GM19240 (cell line): ENCODE data around the gene CARM1.
"Not testable (repeated sequence)": the region's sequence is repeated elsewhere in the genome, so short reads cannot be mapped to it uniquely, and the experiment has no call there.

Experiments used
- DNase-seq: peaks from one replicate; pipeline ENCODE4 v3.0.0; 2011; ENCODE audit warnings: low spot score; ENCODE audit not compliant: insufficient read length

CARM1 gene

DNA sequence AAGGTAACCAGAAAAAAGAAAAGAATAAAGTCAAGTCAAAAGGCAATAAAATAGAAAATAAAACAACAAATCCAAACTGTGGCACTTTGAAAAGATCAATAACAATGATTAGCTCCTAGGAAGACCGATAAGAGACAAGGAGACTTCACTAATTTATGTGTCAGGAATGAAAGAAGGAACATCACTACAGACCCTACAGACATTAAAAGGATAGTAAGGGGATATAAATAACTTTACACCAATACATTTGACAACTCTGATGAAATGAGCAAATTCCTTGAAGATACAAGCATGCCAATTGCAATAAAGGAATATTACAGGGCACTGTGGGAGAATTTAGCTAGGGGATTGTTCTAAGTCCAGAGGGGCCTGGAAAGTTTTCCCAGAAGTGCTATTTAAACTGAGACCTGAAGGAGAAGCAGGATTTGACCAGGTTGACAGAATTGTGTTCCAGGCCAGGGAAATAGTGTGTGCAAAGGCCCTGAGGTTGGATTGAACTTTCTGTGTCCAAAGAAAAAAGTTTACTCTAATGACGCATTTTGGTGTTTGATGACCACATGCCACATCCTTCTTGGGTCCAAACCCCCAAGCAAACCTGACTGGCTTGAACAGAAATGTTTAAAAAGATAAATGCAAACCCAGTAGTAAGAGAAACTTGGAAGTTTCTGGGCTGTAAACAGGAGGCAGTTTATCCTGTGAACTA is 24.7 kb upstream of the CARM1 start:
- DNase-seq = no peak

DNA sequence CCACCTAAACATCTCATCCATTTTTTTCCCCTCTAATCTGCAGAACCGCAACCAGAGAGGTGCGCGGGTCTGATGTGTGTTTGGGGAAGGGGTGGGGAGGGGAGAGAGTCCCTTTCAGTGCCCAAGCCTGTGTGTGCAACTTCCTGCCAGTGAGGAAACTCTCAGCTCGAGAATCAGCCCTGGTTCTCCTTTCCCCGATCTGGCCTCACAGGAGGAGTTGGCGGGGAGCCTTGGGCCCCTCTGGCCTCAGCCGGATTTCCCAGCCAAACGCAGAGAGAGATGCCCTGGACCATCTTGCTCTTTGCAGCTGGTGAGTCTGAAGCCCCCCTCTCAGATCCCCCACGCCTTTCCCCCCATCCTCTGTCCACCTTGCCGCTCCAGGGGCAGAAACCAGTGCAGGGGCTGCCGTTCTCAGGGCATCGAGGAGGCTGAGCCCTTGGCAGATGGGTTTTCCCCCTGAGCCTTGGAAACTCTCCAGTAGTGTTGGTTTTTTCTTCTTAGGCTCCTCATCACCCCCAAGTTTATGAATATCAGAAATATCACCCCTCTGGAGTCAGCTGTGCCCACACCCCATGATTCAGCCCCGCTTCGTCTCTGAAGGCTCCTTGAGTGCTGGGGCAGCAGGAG is 23.0 kb upstream of the CARM1 start, which contains the start of gene C19orf38:
TSS of gene C19orf38 (plus strand) at position 186 of the 627 bp plus-strand sequence. CDS start at position 280, 94 bp downstream.
- DNase-seq = no peak

DNA sequence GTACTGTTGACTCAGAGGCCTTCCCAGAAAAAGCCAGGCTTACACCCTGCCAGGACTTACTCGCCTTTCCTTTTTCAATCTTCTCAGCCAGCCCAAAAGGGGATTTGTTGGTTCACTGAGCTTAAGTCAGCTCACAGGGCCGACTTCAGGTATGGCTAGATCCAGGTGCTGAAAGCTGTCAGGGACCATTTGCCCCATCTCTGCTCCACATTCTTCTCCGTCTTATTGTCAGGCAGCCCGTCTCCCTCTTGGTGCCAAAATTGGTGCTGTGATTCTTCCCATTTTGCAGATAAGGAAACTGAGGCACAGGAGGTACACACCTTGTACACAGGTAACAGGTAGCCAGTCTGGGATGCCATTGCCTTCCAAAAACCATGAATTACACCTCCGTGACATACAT is 20.7 kb upstream of the CARM1 start:
- DNase-seq = no peak

- DNase-seq = no peak
Measured at GRCh38 chr19:10852098-10852800, 19.1 kb upstream of the CARM1 start.

DNA sequence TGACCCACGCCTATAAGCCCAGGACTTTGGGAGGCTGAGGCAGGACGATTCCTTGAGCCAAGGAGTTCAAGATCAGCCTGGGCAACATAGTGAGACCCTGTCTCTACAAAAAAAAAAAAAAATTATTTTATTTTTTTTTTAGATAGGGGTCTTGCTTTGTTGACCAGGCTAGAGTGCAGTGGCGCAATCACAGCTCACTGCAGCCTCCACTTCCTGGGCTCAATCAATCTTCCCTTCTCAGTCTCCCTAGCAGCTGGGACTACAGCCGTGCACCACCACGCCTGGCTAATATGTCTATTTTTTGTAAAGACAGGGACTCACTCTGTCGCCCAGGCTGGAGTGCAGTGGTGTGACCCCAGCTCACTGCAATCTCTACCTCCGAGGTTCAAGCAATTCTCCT is 18.4 kb upstream of the CARM1 start:
- DNase-seq = no peak

- no peak for DNase-seq
Measured at GRCh38 chr19:10854350-10855089, 16.8 kb upstream of the CARM1 start.

- no peak for DNase-seq
Measured at GRCh38 chr19:10855879-10856522, 15.4 kb upstream of the CARM1 start.

DNA sequence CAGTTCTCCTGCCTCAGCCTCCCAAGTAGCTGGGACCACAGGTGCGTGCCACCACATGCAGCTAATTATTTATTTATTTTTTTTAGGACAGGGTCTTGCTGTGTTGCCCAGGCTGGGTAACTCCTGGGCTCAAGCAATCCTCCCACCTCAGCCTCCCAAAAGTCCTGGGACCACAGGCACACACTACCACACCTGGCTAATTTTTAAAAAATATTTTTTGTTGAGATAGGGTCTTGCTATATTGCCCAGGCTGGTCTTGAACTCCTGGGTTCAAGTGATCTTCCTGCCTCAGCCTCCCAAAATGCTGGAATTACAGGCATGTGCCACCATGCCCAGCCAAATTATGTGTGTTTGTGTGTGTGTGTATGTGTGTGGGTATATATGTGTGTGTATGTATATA is 14.5 kb upstream of the CARM1 start:
- not testable (repeated sequence) for DNase-seq

DNA sequence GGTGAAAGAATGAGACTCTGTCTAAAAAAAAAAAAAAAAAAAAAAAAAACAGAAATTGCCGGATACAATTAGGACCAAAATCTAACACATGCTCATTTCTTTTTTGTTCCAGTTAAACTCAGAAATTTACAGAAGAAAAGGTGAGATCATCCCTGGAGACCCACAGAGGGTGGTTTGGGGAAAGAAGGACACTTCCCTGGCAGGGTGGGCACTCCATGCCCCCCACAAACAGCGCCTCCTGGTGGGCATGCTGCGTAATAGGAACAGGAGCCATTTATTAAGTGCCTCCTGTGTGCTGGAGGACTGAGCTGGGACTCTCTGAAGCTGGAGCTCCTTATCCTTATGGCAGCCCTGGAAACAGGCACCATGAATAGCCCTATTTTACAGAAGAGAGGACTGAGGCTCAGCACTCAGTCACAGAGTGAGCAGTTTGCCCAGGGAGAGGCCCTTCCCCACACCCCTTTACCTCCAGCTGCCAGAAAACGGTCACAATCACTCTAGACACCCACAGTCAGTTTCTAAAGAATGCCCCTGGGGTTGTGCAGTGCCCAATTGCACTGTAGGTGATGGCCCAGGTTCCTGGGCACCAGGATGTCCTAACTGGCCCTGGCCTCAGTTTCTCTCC is 13.0 kb upstream of the CARM1 start:
- no peak for DNase-seq

GRCh38 chr19:10861103-10861651 is 10.2 kb upstream of the CARM1 start:
- DNase-seq = no peak

- DNase-seq = no peak
Measured at GRCh38 chr19:10862561-10863106, 8.7 kb upstream of the CARM1 start.

DNA sequence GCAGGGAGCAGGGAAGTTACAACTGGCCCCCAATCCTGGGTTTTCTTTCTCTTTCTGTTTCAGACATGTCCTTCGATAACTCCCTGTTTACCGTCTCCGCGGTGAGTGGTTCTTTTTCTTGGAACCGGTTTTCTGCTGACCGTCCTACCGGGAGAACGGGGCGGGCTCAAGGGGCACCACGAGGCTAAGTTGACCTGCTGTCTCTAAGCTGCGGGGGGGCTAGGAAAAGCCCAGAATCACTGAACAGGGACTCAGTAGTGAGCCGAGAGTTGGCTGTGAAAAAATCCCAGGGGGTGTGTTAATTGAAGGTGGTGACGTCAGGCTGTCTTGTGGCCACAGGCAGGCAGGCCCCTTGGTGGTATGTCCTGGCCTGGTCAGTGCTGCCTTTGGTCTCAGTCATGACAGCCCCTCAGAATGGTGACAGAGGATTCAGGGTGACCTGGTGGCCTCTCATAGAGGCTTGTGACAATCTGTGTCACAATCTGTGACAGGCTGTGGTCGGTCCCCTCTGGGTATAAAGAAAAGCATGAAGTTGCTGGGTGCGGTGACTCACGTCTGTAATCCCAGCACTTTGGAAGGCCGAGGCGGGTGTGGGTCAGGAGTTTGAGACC is 8.1 kb upstream of the CARM1 start:
- no peak for DNase-seq

- DNase-seq = peak; percentile 70
Measured at GRCh38 chr19:10864538-10864899, 6.8 kb upstream of the CARM1 start.

DNA sequence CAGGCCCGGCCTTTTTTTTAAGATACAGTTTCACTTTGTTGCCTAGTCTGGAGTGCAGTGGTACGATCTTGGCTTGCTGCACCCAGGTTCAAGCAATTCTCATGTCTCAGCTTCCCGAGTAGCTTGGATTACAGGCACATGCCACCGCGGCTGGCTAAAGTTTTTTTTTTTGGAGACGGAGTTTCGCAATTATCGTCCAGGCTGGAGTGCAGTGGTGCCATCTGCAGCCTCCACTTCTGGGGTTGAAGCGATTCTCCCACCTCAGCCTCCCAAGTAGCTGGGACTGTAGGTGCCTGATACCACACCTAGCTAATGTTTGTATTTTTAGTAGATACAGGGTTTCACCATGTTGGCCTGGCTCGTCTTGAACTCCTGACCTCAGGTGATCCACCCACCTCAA is 4.9 kb upstream of the CARM1 start:
- no peak for DNase-seq

GRCh38 chr19:10868872-10869547 is 2.3 kb upstream of the CARM1 start:
- no peak for DNase-seq

- DNase-seq = not testable (repeated sequence)
Measured at GRCh38 chr19:10869872-10870311, 1.5 kb upstream of the CARM1 start.

- DNase-seq = no peak
Measured at GRCh38 chr19:10870501-10870954, 825 bp upstream of the CARM1 start.

GRCh38 chr19:10871711-10872545 is 575 bp downstream of the CARM1 start:
- DNase-seq = no peak
